AG09319 (cell line): ENCODE data around the gene SIK2.

ENCODE experiments used
- DNase-seq: peaks from one replicate; pipeline ENCODE4 v3.0.0-alpha.2; 2010; ENCODE audit warnings: low read depth; ENCODE audit errors: extremely low read depth
- TF ChIP-seq, protein P1 (sequence below): IDR thresholded peaks from 2 replicates; pipeline ENCODE4 v1.5.1; 2011; ENCODE audit warnings: low read depth, mild to moderate bottlenecking, inconsistent platforms, low read length, moderate library complexity

SIK2 gene

DNA sequence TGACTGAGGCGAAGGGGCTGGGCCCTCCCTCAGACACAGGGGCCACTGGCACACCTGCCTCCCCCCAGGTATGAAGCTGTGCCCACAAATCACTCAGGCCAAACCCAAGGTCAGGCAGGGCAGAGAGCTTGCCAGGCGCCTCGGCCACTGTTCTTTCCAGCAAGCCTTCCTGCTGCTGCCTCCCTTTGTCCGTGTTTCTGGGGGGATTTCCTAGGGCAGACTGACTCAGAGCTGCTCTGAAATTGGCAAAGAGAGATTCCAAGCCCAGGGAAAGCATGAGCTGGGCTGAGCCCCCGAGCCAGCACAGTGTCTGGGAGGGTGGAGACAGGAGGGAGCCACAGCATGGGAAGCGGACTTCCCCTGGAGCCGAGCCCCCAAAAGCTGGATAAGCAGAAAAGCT, 130.8 kb downstream of the SIK2 start:
- TF ChIP-seq, protein P1, sequence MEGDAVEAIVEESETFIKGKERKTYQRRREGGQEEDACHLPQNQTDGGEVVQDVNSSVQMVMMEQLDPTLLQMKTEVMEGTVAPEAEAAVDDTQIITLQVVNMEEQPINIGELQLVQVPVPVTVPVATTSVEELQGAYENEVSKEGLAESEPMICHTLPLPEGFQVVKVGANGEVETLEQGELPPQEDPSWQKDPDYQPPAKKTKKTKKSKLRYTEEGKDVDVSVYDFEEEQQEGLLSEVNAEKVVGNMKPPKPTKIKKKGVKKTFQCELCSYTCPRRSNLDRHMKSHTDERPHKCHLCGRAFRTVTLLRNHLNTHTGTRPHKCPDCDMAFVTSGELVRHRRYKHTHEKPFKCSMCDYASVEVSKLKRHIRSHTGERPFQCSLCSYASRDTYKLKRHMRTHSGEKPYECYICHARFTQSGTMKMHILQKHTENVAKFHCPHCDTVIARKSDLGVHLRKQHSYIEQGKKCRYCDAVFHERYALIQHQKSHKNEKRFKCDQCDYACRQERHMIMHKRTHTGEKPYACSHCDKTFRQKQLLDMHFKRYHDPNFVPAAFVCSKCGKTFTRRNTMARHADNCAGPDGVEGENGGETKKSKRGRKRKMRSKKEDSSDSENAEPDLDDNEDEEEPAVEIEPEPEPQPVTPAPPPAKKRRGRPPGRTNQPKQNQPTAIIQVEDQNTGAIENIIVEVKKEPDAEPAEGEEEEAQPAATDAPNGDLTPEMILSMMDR = no peak
- DNase-seq = peak; percentile 44

- TF ChIP-seq, protein P1 = no peak
- no peak for DNase-seq
These were observed 131.4 kb downstream of the SIK2 start for GRCh38 chr11:111733611-111734088.

GRCh38 chr11:111734101-111734953, 132.1 kb downstream of the SIK2 start:
- TF ChIP-seq, protein P1 = no peak
- no peak for DNase-seq

- TF ChIP-seq, protein P1 = no peak
- DNase-seq = no peak
These were observed 132.7 kb downstream of the SIK2 start for GRCh38 chr11:111734954-111735261.

DNA sequence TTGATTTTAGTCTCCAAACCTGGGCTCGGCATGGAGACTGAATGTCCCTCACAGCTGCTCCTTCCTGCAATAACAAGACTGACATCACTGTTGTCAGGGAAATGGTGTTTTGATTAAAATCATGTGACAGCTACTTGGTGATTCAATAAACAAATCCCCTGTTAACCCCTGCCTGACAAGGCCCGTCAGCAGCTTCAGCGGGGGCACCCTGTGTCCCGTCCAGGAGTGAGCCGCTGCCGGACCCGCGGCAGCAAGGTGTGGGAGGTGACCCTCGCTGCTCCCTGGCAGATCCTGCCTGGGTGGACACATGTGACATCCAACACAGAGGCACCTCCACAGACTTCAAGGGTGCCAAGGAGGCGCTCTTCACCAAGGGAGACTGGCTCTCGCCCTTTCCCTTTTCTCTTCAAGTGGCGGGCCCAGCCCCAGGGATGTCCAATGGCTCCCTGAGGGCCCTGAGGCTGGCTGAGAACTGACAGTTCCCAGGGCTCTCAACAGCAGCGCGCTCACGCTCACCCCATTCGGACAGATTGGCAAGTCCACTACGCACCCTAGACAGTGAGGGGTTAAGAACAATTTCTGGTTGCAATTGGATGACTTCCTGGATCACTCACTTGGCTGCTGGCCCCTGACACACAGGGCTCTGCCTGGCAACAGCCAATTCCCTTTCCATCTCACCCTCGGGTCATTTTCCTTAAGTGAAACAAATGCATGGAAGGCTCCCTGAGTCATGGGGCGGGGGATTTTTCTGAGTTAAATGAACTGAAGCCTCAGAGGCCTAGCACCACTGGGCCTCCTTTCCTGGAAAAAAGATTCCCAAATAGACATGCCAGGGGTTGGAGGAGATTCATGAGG, 133.2 kb downstream of the SIK2 start:
- peak; percentile 98 for DNase-seq
- TF ChIP-seq, protein P1 = no peak; the same call in 1 of the 2 replicates

GRCh38 chr11:111736181-111736590, 133.9 kb downstream of the SIK2 start:
- DNase-seq = peak; percentile 34
- TF ChIP-seq, protein P1 = no peak
